Skeletal muscle tissue (tissue), 4 donors: ENCODE measurements around the gene FCN1. TPM values are rescaled to one million over a fixed set of nuclear protein-coding genes. Genes with fewer than 3 reads are reported as not detected.

Source experiments
- H3K27ac ChIP-seq: one replicate; pipeline ENCODE4 v1.7.0; 2013; ENCODE audit warnings: mild to moderate bottlenecking, low read depth, low read length, inconsistent platforms
- H3K27me3 ChIP-seq, 3 donors: one replicate each; pipeline ENCODE4 v1.7.0; 2013; ENCODE audit warnings: low read length in 3 of 3; ENCODE audit not compliant: control insufficient read depth in 3 of 3, insufficient read depth in 3 of 3
- H3K36me3 ChIP-seq, 3 donors: one replicate each; pipeline ENCODE4 v1.7.0; 2013; ENCODE audit warnings: low read length in 3 of 3; ENCODE audit not compliant: control insufficient read depth in 3 of 3, insufficient read depth in 3 of 3
- H3K4me1 ChIP-seq, 3 donors: one replicate each; pipeline ENCODE4 v1.7.0; 2013; ENCODE audit warnings: low read length in 3 of 3, mild to moderate bottlenecking in 3 of 3; ENCODE audit not compliant: control insufficient read depth in 3 of 3, insufficient read depth in 3 of 3
- H3K4me3 ChIP-seq, 3 donors: one replicate each; pipeline ENCODE4 v1.7.0; 2013; ENCODE audit warnings: low read length in 3 of 3
- H3K9ac ChIP-seq, 3 donors: one replicate each; pipeline ENCODE4 v1.7.0; 2013; ENCODE audit warnings: low read length in 3 of 3, mild to moderate bottlenecking in 3 of 3, moderate library complexity in 2 of 3, low read depth in 1 of 3
- H3K9me3 ChIP-seq, 3 donors: one replicate each; pipeline ENCODE4 v1.7.0; 2013; ENCODE audit warnings: low read length in 3 of 3; ENCODE audit not compliant: control insufficient read depth in 3 of 3
- total RNA-seq: library from RNA; depleted of rRNA; stranded (reverse); fragments of >200 nt; gene quantifications from one replicate; pipeline ENCODE4 v1.2.3, GENCODE V29; 2014
- donor health status: Osteomylitis.

Gene FCN1
- total RNA-seq, 1 donor from 2014 or later: 5.2 TPM

DNA sequence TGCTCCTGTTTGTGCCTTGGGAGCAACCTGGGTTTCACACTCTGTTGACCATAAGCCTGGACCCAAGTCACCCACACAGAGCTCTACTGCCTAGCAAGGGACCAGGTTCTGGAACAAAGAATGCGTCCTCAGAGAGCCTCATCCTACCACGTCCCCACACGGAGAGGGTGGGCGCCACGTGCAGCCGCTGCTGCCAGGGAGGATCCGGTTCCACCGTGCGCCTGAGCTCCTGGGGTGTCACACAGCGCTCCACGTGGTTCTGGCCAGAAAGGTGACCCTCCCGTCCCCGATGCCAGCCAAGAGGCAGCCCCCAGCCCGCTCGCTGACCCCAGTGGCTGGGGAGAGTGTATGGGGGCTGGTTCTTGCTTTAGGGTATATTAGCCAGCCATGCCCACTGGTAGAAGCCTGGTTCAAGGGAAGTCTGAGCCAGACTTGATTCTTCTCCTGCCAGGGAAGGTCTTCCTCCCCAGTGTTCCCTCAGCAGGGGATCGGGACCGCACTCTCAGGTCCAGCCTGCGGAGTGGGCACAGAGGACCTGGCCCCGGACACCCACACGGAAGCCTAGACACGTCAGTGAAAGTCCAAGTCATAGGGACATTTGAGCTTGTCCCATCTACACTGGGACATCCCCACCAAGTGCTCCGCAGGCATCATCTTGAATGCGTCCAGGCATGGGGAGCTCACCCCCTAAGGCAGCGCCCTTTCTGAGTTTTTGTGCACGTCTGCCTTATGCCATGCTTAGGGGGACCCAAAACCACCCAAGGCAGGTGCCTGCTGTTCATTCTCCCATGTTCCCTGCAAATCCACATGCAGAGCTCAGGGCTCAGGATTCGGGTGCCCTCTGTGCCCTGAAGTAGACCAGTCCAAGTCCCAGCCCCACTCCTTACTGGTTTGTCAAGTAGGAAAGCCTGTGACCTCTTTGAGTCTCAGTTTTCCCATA lies 2.4 kb downstream of the FCN1 start:
- Histone ChIP-seq H3K9ac (no peak overlapping the region), H3K36me3 (no peaks in the 10 kb centered on the region), H3K27ac (no peak overlapping the region), H3K4me1 (no peaks in the 10 kb centered on the region), H3K4me3 (no peak overlapping the region), H3K27me3 (peaks cover 23 to 44% (median 38%) of the 10 kb centered on the region in 3 donors), H3K9me3 (peaks cover 0 to 4% (median 0%) of the 10 kb centered on the region in 3 donors)

GRCh38 chr9:134914501-134914834 lies 3.2 kb downstream of the FCN1 start:
- Histone ChIP-seq H3K4me3 (no peak overlapping the region), H3K9me3 (peaks cover 0 to 4% (median 0%) of the 10 kb centered on the region in 3 donors), H3K36me3 (no peaks in the 10 kb centered on the region), H3K27me3 (peaks cover 28 to 45% (median 38%) of the 10 kb centered on the region in 3 donors), H3K9ac (no peak overlapping the region), H3K27ac (no peak overlapping the region), H3K4me1 (no peaks in the 10 kb centered on the region)

DNA sequence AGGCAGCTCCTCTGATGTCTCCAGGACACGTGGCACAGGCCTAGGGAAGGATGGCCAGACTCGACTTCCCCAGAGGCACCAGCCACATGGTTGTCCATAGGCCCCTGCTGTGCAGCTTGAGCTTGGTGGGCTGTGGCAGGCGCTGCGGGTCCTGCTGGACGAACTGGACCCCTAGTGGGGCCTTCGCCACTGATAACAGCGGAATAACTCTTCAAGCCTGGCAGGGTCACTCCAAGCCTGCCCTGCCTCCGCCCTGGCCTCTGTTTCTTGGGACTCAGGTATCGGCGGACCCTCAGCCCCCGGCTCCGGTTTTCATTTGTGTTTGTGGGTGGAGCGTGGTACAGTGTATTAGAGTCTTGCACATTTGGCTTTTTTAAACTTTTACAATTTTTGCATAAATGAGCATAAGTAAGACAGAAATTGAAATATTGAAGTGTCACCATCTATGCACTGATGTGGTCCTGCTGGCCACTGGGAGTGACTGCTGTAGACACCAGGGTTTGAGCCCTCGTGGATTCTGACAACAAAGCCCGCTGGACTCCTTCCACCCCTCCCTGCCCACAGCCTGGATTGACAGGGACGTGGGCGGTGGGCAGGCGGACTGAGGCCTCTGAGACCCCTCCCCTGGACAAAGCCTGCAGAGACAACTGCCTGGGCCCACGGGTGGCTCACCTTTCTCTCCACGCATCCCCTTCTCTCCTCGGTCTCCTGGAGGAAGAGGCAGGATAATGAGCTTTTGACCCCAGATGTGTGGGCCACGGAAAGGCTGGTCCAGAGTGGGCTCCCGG lies 3.8 kb downstream of the FCN1 start:
- Histone ChIP-seq H3K9ac (no peak overlapping the region), H3K36me3 (no peaks in the 10 kb centered on the region), H3K4me1 (no peaks in the 10 kb centered on the region), H3K9me3 (peaks cover 0 to 3% (median 0%) of the 10 kb centered on the region in 3 donors), H3K27ac (no peak overlapping the region), H3K27me3 (peaks cover 28 to 45% (median 38%) of the 10 kb centered on the region in 3 donors), H3K4me3 (no peak overlapping the region)

GRCh38 chr9:134913041-134913712 lies 4.5 kb downstream of the FCN1 start:
- H3K36me3 ChIP-seq: no peaks in the 10 kb centered on the region
- no peaks in the 10 kb centered on the region for H3K4me1 ChIP-seq
- H3K9ac ChIP-seq: no peak overlapping the region
- no peaks in the 10 kb centered on the region for H3K9me3 ChIP-seq
- H3K4me3 ChIP-seq: no peak overlapping the region
- no peak overlapping the region for H3K27ac ChIP-seq
- H3K27me3 ChIP-seq: peaks cover 21 to 51% (median 38%) of the 10 kb centered on the region in 3 donors

DNA sequence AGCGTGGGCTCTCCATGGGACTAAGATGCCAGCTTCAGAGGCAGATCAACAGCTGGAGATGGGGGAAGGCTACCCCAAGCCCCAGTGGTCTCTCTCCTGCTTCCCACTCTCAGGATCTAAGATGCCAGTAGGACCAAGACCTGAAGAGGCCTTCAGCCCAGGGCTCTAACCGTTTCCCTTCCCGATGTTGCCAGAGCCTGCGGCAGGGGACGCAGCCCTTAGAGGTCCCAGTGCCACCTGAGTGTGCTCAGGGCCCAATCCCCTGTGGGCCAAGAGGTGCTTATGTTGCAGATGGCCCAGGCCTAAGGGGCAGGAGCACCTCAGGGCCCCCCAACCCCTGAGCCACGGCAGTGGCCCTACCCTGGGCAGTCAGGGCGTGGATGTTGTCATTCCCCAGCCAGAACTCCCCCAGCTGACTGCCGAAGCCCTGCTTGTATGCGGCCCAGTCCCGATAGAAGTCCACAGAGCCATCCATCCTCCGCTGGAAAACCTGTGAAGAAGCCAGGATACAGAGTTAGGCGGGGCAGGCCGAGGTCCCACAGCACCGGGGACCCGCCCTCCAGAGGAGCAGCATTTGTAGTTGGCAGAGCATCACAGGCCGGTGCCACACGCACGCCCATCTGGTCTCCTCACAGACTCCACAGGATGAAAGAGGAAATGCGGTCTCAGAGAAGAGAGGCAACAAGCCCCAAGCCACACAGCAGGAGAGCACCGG lies 5.4 kb downstream of the FCN1 start:
- Histone ChIP-seq H3K27ac (no peak overlapping the region), H3K4me1 (no peaks in the 10 kb centered on the region), H3K4me3 (no peak overlapping the region), H3K27me3 (peaks cover 21 to 45% (median 38%) of the 10 kb centered on the region in 3 donors), H3K36me3 (no peaks in the 10 kb centered on the region), H3K9me3 (no peaks in the 10 kb centered on the region), H3K9ac (no peak overlapping the region)

DNA sequence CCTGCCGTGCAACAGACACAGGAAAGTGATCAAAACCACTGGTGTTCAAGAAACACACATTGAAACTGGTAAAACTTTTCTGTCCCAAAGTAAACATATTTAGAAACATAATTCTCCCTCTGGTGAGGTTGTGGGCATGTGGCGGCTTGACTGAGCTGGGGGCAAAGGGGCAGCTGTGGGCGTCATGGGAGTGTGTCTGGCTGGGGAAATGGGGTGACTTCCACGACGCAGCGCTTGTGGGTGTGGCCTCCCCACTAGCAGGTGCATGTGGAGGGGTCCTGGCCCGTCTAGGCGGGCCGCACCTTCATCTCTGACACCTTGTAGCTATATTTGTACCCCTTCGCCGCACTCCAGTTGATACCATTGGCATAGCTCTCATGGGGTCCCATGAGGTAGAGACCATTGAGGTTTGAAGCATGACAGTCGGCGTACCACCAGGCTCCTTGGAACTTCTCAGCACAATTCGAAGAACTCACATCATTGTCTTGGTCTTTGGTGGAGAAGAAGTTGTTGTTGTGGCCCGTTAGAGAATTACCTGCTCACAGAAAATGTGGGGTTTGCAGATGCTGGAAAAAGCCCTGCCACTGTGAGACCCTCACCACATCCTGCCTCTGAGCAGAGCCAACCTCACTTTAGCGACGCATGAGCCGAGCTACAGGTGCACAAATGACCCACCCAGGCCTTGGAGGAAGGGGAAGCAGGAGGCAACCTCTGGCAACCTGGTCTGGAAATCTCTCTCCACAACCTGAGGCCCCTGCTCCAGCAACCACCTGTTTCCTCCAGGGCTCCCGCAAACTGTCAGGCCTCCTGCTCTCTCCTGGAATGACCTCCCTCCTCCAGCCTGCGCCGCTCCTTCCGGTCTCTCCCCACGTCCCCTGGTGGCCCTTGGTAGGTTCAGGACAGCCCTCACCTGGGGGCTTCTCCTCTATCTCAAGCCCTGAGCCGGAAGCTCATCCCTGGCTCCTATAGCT lies 7.9 kb downstream of the FCN1 start:
- Histone ChIP-seq H3K4me3 (no peak overlapping the region), H3K27ac (no peak overlapping the region)

DNA sequence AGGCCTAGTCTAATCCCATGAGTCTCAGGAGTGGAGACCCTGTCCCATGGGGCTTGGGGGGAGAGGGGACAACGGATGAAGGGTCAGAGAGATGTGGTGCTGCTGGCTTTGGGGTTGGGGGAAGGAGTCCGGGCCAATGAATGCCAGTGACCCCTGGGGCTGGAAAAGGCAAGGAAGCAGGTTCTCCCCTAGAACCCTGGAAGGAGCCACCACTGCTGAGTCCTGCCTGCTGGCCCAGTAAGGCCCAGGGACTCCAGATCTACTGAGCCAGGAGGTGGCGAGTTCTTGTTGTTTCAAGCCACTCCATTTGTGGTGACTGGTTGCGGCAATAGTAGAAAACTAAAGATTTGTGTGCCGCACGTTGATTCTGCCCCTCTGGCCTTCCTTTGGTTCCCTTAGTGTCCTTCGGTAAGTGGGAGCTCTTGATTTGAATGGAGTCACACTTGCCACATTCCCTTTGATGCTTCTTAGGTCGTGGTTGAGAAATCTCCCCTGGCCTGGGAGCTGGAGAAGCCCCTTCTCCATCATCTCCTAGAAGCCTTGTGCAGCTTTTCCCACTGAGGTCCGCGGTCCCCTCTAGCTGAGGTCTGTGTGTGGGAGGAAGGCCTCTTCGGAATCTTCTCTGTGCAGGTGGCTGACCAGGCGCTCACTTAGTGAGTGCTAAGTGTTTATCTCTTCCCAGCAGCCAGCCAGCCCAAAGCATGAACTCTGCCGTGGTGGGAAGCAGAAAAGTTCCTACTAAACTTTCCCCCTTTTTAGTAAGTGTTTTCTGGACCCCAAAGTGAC lies 9.0 kb downstream of the FCN1 start:
- H3K27me3 ChIP-seq: peaks cover 15 to 32% (median 24%) of the 10 kb centered on the region in 3 donors
- H3K9me3 ChIP-seq: no peaks in the 10 kb centered on the region
- no peak overlapping the region for H3K9ac ChIP-seq
- no peak overlapping the region for H3K27ac ChIP-seq
- H3K4me3 ChIP-seq: no peak overlapping the region
- H3K36me3 ChIP-seq: no peaks in the 10 kb centered on the region
- no peaks in the 10 kb centered on the region for H3K4me1 ChIP-seq

More for the DNA sequence above, 7.9 kb downstream of the FCN1 start:
- Histone ChIP-seq H3K36me3 (no peaks in the 10 kb centered on the region), H3K9ac (no peak overlapping the region), H3K9me3 (no peaks in the 10 kb centered on the region), H3K4me1 (no peaks in the 10 kb centered on the region), H3K27me3 (peaks cover 15 to 32% (median 25%) of the 10 kb centered on the region in 3 donors)

DNA sequence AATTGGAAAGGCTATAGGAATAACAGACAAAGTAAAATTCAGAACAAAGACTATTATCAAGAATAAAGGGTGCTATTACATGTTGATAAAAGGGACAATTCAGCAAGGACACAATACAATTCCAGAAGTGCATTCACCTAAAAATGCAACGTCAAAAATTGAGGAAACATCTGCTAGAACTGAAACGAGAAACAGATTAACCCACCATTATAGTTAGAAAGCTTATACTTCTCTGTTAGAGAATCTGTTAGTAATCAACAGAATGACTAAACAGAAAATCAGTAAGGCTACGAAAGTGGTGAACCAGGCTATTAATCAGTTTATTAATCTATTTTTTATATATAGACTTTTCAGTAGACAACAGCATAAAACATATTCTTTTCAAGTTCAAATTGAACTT lies 14.8 kb downstream of the FCN1 start:
- H3K36me3 ChIP-seq: no peaks in the 10 kb centered on the region
- H3K9me3 ChIP-seq: peaks cover 0 to 4% (median 0%) of the 10 kb centered on the region in 3 donors
- no peak overlapping the region for H3K4me3 ChIP-seq
- peaks cover 0 to under 1% (median 0%) of the 10 kb centered on the region in 3 donors for H3K4me1 ChIP-seq
- H3K9ac ChIP-seq: no peak overlapping the region
- H3K27ac ChIP-seq: no peak overlapping the region
- peaks cover 2 to 7% (median 4%) of the 10 kb centered on the region in 3 donors for H3K27me3 ChIP-seq
